ENCODE measurements around the gene SMARCC1. TPM values are rescaled to one million over a fixed set of nuclear protein-coding genes. Genes with fewer than 3 reads are reported as not detected.

Gene SMARCC1
- total and polyA plus RNA-seq, 7 donors, result 10.7 to 54.3 (median 31.9) TPM

DNA sequence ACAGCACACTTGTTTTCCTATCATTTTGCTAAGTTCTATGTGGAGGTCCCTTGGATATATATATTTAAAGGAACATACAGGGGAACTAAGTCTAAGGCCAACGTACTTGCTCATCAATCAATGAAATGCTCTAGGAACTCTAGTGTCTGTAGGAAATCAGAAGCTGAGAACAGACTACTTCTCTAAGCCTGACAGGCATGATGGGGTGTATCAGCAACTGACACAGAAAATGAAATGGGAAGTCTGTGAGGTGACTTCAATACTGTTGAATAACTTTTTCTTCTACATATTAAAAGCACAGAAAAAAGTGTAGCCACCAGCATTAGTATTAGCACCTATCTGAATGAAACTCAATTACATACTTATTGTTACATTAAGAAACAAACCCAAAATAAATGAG, 146.2 kb downstream of the SMARCC1 start:
- no peak for DNase-seq
- H3K27me3 ChIP-seq (ENCODE audit: insufficient read depth in 3 of 3, low read length in 2 of 3), result no peaks in the 10 kb centered on the region
- no peak for ATAC-seq
- no peak overlapping the region for H3K4me3 ChIP-seq
- H3K4me1 ChIP-seq, result no peaks in the 10 kb centered on the region
- H3K27ac ChIP-seq, result no peak overlapping the region
- H3K9me3 ChIP-seq, result no peaks in the 10 kb centered on the region
- TF ChIP-seq, protein P1, sequence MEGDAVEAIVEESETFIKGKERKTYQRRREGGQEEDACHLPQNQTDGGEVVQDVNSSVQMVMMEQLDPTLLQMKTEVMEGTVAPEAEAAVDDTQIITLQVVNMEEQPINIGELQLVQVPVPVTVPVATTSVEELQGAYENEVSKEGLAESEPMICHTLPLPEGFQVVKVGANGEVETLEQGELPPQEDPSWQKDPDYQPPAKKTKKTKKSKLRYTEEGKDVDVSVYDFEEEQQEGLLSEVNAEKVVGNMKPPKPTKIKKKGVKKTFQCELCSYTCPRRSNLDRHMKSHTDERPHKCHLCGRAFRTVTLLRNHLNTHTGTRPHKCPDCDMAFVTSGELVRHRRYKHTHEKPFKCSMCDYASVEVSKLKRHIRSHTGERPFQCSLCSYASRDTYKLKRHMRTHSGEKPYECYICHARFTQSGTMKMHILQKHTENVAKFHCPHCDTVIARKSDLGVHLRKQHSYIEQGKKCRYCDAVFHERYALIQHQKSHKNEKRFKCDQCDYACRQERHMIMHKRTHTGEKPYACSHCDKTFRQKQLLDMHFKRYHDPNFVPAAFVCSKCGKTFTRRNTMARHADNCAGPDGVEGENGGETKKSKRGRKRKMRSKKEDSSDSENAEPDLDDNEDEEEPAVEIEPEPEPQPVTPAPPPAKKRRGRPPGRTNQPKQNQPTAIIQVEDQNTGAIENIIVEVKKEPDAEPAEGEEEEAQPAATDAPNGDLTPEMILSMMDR (IDR thresholded peaks at IDR 0.05), result no peak
- WGBS, 3 donors, result 76 to 84% (median 81%) methylated on average over 1 of the region's 1 CpG
- peaks cover 4 to 80% of the 10 kb centered on the region in 2 donors for H3K36me3 ChIP-seq (ENCODE audit: insufficient read depth in 1 of 2, low read depth in 1 of 2)
- intact Hi-C loops (cut with DNase I), result no loop called here

DNA sequence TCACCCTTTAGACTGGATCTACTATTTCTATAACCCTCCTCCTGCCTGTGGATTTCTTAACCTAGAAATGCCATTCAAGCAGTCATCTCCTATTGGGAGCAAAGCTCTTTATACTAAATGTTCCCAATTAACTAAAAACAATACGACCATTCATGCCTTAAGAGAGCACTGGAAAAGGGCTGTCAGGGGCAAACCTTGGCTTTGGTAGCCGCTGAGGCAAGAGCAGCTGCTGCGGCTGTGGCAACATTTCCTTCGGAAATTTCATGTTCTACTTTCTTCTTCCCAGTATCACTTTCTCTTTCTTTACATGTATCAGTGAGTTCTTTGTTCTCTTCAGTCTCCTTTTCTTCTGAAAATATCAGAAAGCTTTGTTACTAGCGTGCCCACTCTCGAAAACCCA, 146.7 kb downstream of the SMARCC1 start:
- no peaks in the 10 kb centered on the region for H3K4me1 ChIP-seq
- 64 to 83% (median 67%) methylated on average over 6 of the region's 6 CpGs for WGBS, 3 donors
- no peak overlapping the region for H3K27ac ChIP-seq

DNA sequence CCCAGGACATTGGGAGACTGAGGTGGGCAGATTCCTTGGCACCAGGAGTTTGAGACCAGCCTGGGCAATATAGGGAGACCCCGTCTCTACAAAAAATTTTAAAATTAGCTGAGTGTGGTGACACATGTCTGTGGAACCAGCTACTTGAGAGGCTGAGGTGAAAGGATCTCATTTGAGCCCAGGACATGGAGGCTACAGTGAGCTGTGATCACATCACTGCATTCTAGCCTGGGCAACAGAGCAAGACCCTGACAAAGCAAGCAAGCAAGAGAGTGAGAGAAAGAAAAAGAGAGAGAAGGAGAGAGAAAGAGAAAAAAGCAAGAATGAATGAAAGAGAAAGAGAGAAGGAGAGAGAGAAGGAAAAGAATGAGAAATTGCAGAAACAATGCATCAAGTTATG, 150.9 kb downstream of the SMARCC1 start:
- no peak for ATAC-seq
- 85 to 93% (median 92%) methylated on average over 1 of the region's 1 CpG for WGBS, 3 donors
- Histone ChIP-seq H3K9me3 (no peaks in the 10 kb centered on the region), H3K27ac (no peak overlapping the region), H3K4me1 (peaks cover 4% of the 10 kb centered on the region), H3K27me3 (ENCODE audit: insufficient read depth in 3 of 3, low read length in 2 of 3) (no peaks in the 10 kb centered on the region), H3K36me3 (ENCODE audit: insufficient read depth in 1 of 2, low read depth in 1 of 2) (peaks cover 4 to 77% of the 10 kb centered on the region in 2 donors), H3K4me3 (no peak overlapping the region)
- intact Hi-C loops (cut with DNase I), result no loop called here
- TF ChIP-seq, protein P1 (IDR thresholded peaks at IDR 0.05), result no peak
- no peak for DNase-seq

More for the DNA sequence above, 146.7 kb downstream of the SMARCC1 start:
- intact Hi-C loops (cut with DNase I), result no loop called here
- TF ChIP-seq, protein P1 (IDR thresholded peaks at IDR 0.05), result no peak
- Histone ChIP-seq H3K9me3 (no peaks in the 10 kb centered on the region), H3K27me3 (ENCODE audit: insufficient read depth in 3 of 3, low read length in 2 of 3) (no peaks in the 10 kb centered on the region), H3K36me3 (ENCODE audit: insufficient read depth in 1 of 2, low read depth in 1 of 2) (peaks cover 4 to 80% of the 10 kb centered on the region in 2 donors), H3K4me3 (no peak overlapping the region)
- ATAC-seq (no peak), DNase-seq (no peak)

DNA sequence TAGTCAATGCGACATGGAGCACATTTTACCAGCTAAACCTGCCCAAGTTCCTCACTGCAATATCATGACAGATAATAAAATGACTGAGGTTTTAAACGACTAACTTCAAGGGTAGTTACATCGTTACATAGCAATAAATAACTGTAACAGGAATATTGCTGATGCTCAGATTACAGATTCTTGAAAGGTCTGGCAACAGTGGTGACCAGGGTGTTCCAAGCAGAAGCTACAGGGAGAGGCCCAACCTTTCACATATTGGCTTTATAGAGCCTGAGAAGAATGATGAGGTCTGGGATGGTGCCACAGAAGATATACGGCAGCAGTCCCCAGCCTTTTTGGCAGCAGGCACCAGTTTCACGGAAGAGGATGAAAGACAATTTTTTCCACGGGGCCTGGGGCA, 151.9 kb downstream of the SMARCC1 start:
- ATAC-seq (peak in 2 of 4 donors; percentile 50 to 57), DNase-seq (no peak)
- TF ChIP-seq, protein P1 (IDR thresholded peaks at IDR 0.05), result no peak
- H3K27me3 ChIP-seq (ENCODE audit: insufficient read depth in 3 of 3, low read length in 2 of 3), result no peaks in the 10 kb centered on the region
- H3K36me3 ChIP-seq (ENCODE audit: insufficient read depth in 1 of 2, low read depth in 1 of 2), result peaks cover 4 to 76% of the 10 kb centered on the region in 2 donors
- WGBS, 3 donors, result 22 to 31% (median 27%) methylated on average over 6 of the region's 6 CpGs
- intact Hi-C loops (cut with DNase I), result no loop called here
- H3K4me1 ChIP-seq, result peaks cover 4% of the 10 kb centered on the region
- no peak overlapping the region for H3K27ac ChIP-seq
- no peak overlapping the region for H3K4me3 ChIP-seq
- no peaks in the 10 kb centered on the region for H3K9me3 ChIP-seq

DNA sequence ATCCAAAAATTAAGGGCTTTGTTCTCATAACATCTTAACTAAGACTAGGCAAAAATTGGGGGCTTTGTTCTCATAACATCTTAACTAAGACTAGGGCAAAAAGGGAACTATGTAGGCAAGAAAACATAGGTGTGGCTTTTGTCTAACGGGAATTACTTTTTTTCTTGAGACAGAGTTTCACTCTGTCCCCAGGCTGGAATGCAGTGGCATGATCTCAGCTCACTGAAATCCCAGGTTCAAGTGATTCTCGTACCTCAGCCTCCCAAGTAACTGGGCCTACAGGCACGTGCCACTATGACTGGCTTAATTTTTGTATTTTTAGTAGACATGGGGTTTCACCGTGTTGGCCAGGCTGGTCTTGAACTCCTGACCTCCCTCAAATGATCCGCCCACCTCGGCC, 153.3 kb downstream of the SMARCC1 start:
- WGBS, 3 donors, result 92 to 97% (median 93%) methylated on average over 6 of the region's 6 CpGs
- ATAC-seq (no peak), DNase-seq (no peak)
- peaks cover 4% of the 10 kb centered on the region for H3K4me1 ChIP-seq
- H3K4me3 ChIP-seq, result no peak overlapping the region
- H3K36me3 ChIP-seq (ENCODE audit: insufficient read depth in 1 of 2, low read depth in 1 of 2), result peaks cover 4 to 74% of the 10 kb centered on the region in 2 donors
- no peak overlapping the region for H3K27ac ChIP-seq
- intact Hi-C loops (cut with DNase I), result no loop called here
- TF ChIP-seq, protein P1 (IDR thresholded peaks at IDR 0.05), result no peak
- no peaks in the 10 kb centered on the region for H3K9me3 ChIP-seq
- no peaks in the 10 kb centered on the region for H3K27me3 ChIP-seq (ENCODE audit: insufficient read depth in 3 of 3, low read length in 2 of 3)
